Fibroblast of upper back skin (primary cell): Measurements from ENCODE around the gene OR10T2.
"Not testable (repeated sequence)": the region's sequence is repeated elsewhere in the genome, so short reads cannot be mapped to it uniquely, and the experiment has no call there.

ENCODE experiments used
- DNase-seq: peaks from one replicate; pipeline ENCODE4 v3.0.0-alpha.2; 2013

OR10T2 gene

DNA sequence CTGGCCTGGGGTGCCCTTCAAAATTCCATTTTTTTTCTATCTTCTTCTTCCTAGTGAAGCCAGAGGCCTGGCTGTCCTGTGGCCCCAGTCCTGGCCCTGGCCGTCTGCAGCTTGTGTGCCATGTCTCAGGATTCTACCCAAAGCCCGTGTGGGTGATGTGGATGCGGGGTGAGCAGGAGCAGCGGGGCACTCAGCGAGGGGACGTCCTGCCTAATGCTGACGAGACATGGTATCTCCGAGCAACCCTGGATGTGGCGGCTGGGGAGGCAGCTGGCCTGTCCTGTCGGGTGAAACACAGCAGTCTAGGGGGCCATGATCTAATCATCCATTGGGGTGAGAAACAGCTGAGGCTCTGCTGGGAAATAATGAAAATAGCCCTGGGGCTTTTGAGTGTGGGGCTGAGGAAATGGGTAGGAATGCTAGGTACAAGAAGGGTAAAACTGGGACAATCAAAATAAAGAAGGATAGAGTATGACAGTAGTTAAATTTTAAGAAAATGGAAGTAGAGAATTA, 43.4 kb downstream of the OR10T2 start:
- no peak for DNase-seq

DNA sequence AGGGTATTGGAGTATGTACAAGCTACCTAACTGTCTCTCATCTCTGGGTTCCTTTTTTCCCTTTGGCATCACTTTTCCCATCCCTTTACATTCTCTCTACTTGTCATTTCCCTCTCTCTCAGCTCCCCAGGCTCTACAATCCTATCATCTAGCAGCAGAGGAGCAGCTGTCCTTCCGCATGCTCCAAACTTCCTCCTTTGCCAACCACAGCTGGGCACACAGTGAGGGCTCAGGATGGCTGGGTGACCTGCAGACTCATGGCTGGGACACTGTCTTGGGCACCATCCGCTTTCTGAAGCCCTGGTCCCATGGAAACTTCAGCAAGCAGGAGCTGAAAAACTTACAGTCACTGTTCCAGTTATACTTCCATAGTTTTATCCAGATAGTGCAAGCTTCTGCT, 45.0 kb downstream of the OR10T2 start:
- DNase-seq = no peak

DNA sequence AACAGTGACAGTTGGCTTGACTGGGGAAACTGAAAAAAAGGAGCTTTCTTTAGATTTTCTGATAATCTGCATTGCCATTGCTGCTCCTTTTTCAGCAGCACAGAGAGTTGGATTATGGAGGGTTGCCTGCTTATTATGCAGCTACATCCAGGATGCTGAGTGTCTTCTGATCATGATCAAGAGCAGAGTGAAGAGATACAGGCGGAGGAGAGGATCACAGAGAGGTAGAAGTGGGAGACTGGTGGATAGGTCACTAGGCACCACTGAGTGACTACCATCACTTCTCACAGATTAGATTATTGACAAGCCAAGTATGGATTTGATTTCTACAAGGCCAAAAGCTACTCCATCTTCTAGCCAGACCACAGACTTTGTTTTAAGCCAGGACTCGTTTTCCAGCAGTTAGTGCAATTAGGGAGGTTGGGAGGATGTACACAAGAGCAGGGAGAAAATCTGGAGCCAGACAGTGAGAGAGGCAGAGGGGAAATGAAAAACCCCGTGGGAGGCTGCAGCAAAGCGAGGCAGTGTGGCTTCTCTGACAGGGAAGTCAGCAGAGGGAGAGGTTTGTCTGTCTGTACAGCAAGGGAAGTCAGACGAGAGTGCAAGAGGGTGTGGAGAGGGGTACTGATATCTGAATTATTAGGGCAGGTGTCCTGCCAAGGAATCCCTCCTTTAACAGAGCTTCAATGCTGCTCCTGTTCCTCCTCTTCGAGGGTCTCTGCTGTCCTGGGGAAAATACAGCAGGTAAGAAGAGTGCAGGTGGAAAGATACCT, 45.8 kb downstream of the OR10T2 start, which contains the start of gene CD1E:
TSS of gene CD1E (plus strand) at position 592 of the 773 bp plus-strand sequence. CDS start at position 687, 95 bp downstream.
- no peak for DNase-seq

DNA sequence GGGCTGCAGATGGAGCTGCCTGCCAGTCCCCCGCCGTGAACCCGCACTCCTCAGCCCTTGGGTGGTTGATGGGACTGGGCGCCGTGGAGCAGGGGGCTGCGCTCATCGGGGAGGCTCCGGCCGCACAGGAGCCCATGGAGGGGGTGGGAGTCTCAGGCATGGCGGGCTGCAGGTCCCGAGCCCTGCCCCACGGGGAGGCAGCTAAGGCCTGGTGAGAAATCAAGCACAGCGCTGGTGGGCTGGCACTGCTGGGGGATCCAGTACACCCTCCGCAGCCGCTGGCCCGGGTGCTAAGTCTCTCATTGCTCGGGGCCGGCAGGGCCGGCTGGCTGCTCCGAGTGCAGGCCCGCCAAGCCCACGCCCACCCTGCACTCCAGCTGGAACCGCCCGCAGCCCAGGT, 50.3 kb downstream of the OR10T2 start:
- not testable (repeated sequence) for DNase-seq
